OCI-LY1 (cell line): ENCODE measurements around the gene HIRA.

ENCODE experiments used
- H2AFZ ChIP-seq: fragments of 200-600 bp; sonication (generic), shearing (Covaris generic); 2 replicates; pipeline ENCODE4 v1.6.0; 2014; ENCODE audit warnings: antibody characterized with exemption, mild to moderate bottlenecking, low read length
- H3F3A ChIP-seq: fragments of 200-600 bp; sonication (generic), shearing (Covaris generic); 2 replicates; pipeline ENCODE4 v1.6.0; 2014; ENCODE audit warnings: mild to moderate bottlenecking, antibody characterized with exemption, low read length, moderate library complexity; ENCODE audit not compliant: insufficient read depth
- H3K27ac ChIP-seq: fragments of 200-600 bp; sonication (generic); 2 replicates; pipeline ENCODE4 v1.5.1; 2014; ENCODE audit warnings: low read length, mixed run types, mild to moderate bottlenecking, low read depth; ENCODE audit not compliant: poor library complexity, severe bottlenecking
- H3K27me3 ChIP-seq: fragments of 200-600 bp; sonication (generic); 2 replicates; pipeline ENCODE4 v1.6.0; 2014; ENCODE audit warnings: antibody characterized with exemption, mild to moderate bottlenecking, low read length, moderate library complexity; ENCODE audit not compliant: insufficient read depth
- H3K36me3 ChIP-seq: fragments of 200-600 bp; sonication (generic); 2 replicates; pipeline ENCODE4 v1.6.1; 2014; ENCODE audit warnings: mild to moderate bottlenecking, antibody characterized with exemption, low read length, moderate library complexity, mixed read lengths; ENCODE audit not compliant: insufficient read depth
- H3K4me1 ChIP-seq: fragments of 200-600 bp; sonication (generic); 2 replicates; pipeline ENCODE4 v1.5.1; 2014; ENCODE audit warnings: mild to moderate bottlenecking, low read length, moderate library complexity; ENCODE audit not compliant: insufficient read depth, severe bottlenecking
- H3K4me2 ChIP-seq: fragments of 200-600 bp; sonication (generic), shearing (Covaris generic); 2 replicates; pipeline ENCODE4 v1.6.1; 2014; ENCODE audit warnings: low read length
- H3K4me3 ChIP-seq: fragments of 200-600 bp; sonication (generic); 2 replicates; pipeline ENCODE4 v1.5.1; 2014; ENCODE audit warnings: low read length, low read depth, mild to moderate bottlenecking, mixed read lengths; ENCODE audit not compliant: poor library complexity, severe bottlenecking
- H3K79me2 ChIP-seq: fragments of 200-600 bp; shearing (Covaris generic); 2 replicates; pipeline ENCODE4 v1.6.1; 2016; ENCODE audit warnings: mixed run types, low read length, mixed read lengths; ENCODE audit not compliant: insufficient read depth
- H3K9ac ChIP-seq: fragments of 200-600 bp; sonication (generic), shearing (Covaris generic); 2 replicates; pipeline ENCODE4 v1.6.1; 2014; ENCODE audit warnings: mild to moderate bottlenecking, low read length, mixed read lengths
- H3K9me2 ChIP-seq: fragments of 200-600 bp; sonication (generic), shearing (Covaris generic); 2 replicates; pipeline ENCODE4 v1.6.1; 2014; ENCODE audit warnings: low read depth, mild to moderate bottlenecking, low read length, mixed read lengths
- H3K9me3 ChIP-seq: fragments of 200-600 bp; shearing (Covaris generic); 2 replicates; pipeline ENCODE4 v1.6.1; 2014; ENCODE audit warnings: low read length, mixed read lengths
- H4K20me1 ChIP-seq: fragments of 200-600 bp; sonication (generic), shearing (Covaris generic); 2 replicates; pipeline ENCODE4 v1.6.0; 2016; ENCODE audit warnings: mild to moderate bottlenecking, low read length; ENCODE audit not compliant: insufficient read depth
- CTCF ChIP-seq: fragments of 200-600 bp; sonication (generic), shearing (Covaris generic); IDR thresholded peaks from 2 replicates; pipeline ENCODE4 v1.5.1; 2017; ENCODE audit warnings: mild to moderate bottlenecking, antibody characterized with exemption, low read length, moderate library complexity, mixed read lengths
- EZH2 ChIP-seq: fragments of 200-600 bp; sonication (generic), shearing (Covaris generic); IDR thresholded peaks from 2 replicates; pipeline ENCODE4 v1.8.0; 2017; ENCODE audit warnings: borderline replicate concordance, mixed run types, mild to moderate bottlenecking, antibody characterized with exemption, low read length, moderate library complexity, mixed read lengths

Gene HIRA

GRCh38 chr22:19460036-19460435 lies 28.5 kb upstream of the HIRA start:
- Histone ChIP-seq H2AFZ (no peak overlapping the region), H3K79me2 (no peaks in the 10 kb centered on the region), H3K36me3 (peaks cover 90% of the 10 kb centered on the region), H4K20me1 (no peaks in the 10 kb centered on the region), H3K9me2 (no peaks in the 10 kb centered on the region), H3K4me3 (no peak overlapping the region), H3K27ac (no peak overlapping the region), H3F3A (no peaks in the 10 kb centered on the region), H3K4me1 (no peaks in the 10 kb centered on the region), H3K27me3 (no peaks in the 10 kb centered on the region), H3K9me3 (no peaks in the 10 kb centered on the region), H3K4me2 (no peak overlapping the region), H3K9ac (no peak overlapping the region)
- TF ChIP-seq CTCF = no peak
- no peak for TF ChIP-seq EZH2

GRCh38 chr22:19457828-19458428 lies 26.4 kb upstream of the HIRA start:
- Histone ChIP-seq H2AFZ (no peak overlapping the region), H3K9me3 (no peaks in the 10 kb centered on the region), H3F3A (no peaks in the 10 kb centered on the region), H3K4me2 (no peak overlapping the region), H3K79me2 (no peaks in the 10 kb centered on the region), H3K9ac (no peak overlapping the region), H3K27ac (no peak overlapping the region), H4K20me1 (no peaks in the 10 kb centered on the region), H3K36me3 (peaks cover 90% of the 10 kb centered on the region), H3K4me1 (no peaks in the 10 kb centered on the region), H3K9me2 (no peaks in the 10 kb centered on the region), H3K4me3 (no peak overlapping the region), H3K27me3 (no peaks in the 10 kb centered on the region)
- TF ChIP-seq CTCF (no peak), EZH2 (no peak)

- no peaks in the 10 kb centered on the region for H3F3A ChIP-seq
Observed at GRCh38 chr22:19456541-19456940, 25.0 kb upstream of the HIRA start.

More at GRCh38 chr22:19456541-19456940, 25.0 kb upstream of the HIRA start:
- Histone ChIP-seq H3K9me2 (no peaks in the 10 kb centered on the region), H3K79me2 (no peaks in the 10 kb centered on the region), H3K9me3 (no peaks in the 10 kb centered on the region), H3K36me3 (peaks cover 91% of the 10 kb centered on the region), H3K4me2 (no peak overlapping the region), H3K4me3 (no peak overlapping the region), H3K9ac (no peak overlapping the region), H3K4me1 (no peaks in the 10 kb centered on the region), H3K27ac (no peak overlapping the region), H3K27me3 (no peaks in the 10 kb centered on the region), H2AFZ (no peak overlapping the region), H4K20me1 (no peaks in the 10 kb centered on the region)
- TF ChIP-seq EZH2 (no peak), CTCF (no peak)
